Ascending aorta (tissue), 2 donors: ENCODE data around the gene TBC1D14. TPM values are rescaled to one million over a fixed set of nuclear protein-coding genes. Genes with fewer than 3 reads are reported as not detected.

Experiments
- DNase-seq, 2 donors: peaks; one replicate each; pipeline ENCODE4 v3.0.0-alpha.2; 2019; ENCODE audit warnings: low spot score in 2 of 2
- H3K27ac ChIP-seq, 2 donors: fragments of 200-600 bp; sonication (generic); one replicate each; pipeline ENCODE4 v1.5.1; 2016 to 2017; ENCODE audit warnings: mild to moderate bottlenecking in 1 of 2
- H3K27me3 ChIP-seq: fragments of 200-600 bp; sonication (generic); one replicate; pipeline ENCODE4 v1.5.1; 2017
- H3K36me3 ChIP-seq, 2 donors: fragments of 200-600 bp; sonication (generic); one replicate each; pipeline ENCODE4 v1.5.1; 2016
- H3K4me1 ChIP-seq, 2 donors: fragments of 200-600 bp; sonication (generic); one replicate each; pipeline ENCODE4 v1.5.1; 2016 to 2017; ENCODE audit warnings: mild to moderate bottlenecking in 1 of 2
- H3K4me3 ChIP-seq, 2 donors: fragments of 200-600 bp; sonication (generic); one replicate each; pipeline ENCODE4 v1.5.1; 2016 to 2017; ENCODE audit warnings: mild to moderate bottlenecking in 1 of 2
- H3K9me3 ChIP-seq, 2 donors: fragments of 200-600 bp; sonication (generic); one replicate each; pipeline ENCODE4 v1.5.1; 2016
- intact Hi-C: fragments of 100-400 bp; cut with DNase I; formaldehyde crosslinking; loops from one replicate; pipeline ENCODE4 v1.15.1; 2023
- total RNA-seq: library from RNA; depleted of rRNA; stranded (reverse); fragments of >200 nt; gene quantifications from one replicate; pipeline ENCODE4 v1.1.0, GENCODE V29; 2016
- TF ChIP-seq, protein P1 (sequence below), 3 experiments: fragments of 200-600 bp in 2 of 3; fragments of 450-650 bp in 1 of 3; sonication (generic) in 2 of 3; IDR thresholded peaks; one replicate each; pipeline ENCODE4 v1.5.1; 2016 to 2019; ENCODE audit warnings: antibody characterized with exemption in 3 of 3, mild to moderate bottlenecking in 1 of 3, moderate library complexity in 1 of 3

The TBC1D14 gene
- total RNA-seq, 1 donor from 2014 or later = 26.4 TPM

DNA sequence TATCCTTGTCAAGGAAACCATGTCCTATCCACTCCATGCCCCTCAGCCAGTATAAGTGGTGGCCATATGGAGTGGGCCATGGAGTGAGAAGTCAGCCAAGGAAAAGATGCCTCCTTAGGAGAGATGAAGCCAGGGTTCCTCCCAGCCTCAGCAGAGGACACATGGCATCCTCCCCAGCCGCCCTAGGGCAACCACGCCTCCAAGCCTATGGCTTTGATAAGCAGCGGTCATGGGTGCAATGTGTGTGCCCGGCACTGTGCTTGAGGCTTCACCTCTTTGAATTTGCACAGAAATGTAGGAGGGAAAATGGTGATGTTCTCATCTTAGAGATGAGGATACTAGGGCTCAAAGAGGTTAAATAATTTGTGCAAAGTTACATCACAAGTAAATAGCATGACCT is 34.6 kb upstream of the TBC1D14 start:
- no peaks in the 10 kb centered on the region for H3K27me3 ChIP-seq
- intact Hi-C loops = loop anchor here (1.0 to 5.0 kb wide), 2 partner anchors 93 to 155 kb away; partner anchors contain the start of gene KIAA0232
- TF ChIP-seq, protein P1, sequence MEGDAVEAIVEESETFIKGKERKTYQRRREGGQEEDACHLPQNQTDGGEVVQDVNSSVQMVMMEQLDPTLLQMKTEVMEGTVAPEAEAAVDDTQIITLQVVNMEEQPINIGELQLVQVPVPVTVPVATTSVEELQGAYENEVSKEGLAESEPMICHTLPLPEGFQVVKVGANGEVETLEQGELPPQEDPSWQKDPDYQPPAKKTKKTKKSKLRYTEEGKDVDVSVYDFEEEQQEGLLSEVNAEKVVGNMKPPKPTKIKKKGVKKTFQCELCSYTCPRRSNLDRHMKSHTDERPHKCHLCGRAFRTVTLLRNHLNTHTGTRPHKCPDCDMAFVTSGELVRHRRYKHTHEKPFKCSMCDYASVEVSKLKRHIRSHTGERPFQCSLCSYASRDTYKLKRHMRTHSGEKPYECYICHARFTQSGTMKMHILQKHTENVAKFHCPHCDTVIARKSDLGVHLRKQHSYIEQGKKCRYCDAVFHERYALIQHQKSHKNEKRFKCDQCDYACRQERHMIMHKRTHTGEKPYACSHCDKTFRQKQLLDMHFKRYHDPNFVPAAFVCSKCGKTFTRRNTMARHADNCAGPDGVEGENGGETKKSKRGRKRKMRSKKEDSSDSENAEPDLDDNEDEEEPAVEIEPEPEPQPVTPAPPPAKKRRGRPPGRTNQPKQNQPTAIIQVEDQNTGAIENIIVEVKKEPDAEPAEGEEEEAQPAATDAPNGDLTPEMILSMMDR (IDR thresholded peaks at IDR 0.05) = no peak
- no peak overlapping the region for H3K4me3 ChIP-seq
- H3K27ac ChIP-seq = no peak overlapping the region
- peaks cover 64 to 82% of the 10 kb centered on the region in 2 donors for H3K36me3 ChIP-seq
- H3K9me3 ChIP-seq = no peaks in the 10 kb centered on the region
- no peak for DNase-seq
- H3K4me1 ChIP-seq = no peaks in the 10 kb centered on the region

DNA sequence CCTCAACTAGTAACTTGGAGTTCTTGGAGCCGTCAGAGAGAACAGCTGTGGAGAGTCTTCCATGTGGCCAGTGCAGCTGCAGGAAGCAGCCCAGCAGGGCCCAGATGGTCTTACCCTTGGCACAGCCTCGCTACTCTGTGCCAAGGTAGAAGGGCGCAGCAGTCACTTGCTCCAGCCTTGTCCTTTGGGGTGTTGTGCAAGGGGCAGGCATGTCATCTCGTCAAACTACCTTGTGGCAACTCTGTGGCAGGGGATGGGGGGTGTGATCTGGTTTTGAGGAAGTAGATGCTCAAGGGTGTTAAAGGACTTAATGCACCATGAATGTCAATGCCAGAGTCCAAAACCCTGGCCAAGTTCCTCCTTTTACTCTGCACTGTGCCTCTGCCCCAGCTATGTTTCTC is 34.2 kb upstream of the TBC1D14 start:
- intact Hi-C loops = no loop called here
- Histone ChIP-seq H3K27ac (no peak overlapping the region), H3K4me1 (no peaks in the 10 kb centered on the region), H3K36me3 (peaks cover 67 to 84% of the 10 kb centered on the region in 2 donors), H3K27me3 (no peaks in the 10 kb centered on the region), H3K4me3 (no peak overlapping the region), H3K9me3 (no peaks in the 10 kb centered on the region)
- TF ChIP-seq, protein P1 (IDR thresholded peaks at IDR 0.05) = no peak
- DNase-seq = peak in 1 of 2 donors; percentile 24

DNA sequence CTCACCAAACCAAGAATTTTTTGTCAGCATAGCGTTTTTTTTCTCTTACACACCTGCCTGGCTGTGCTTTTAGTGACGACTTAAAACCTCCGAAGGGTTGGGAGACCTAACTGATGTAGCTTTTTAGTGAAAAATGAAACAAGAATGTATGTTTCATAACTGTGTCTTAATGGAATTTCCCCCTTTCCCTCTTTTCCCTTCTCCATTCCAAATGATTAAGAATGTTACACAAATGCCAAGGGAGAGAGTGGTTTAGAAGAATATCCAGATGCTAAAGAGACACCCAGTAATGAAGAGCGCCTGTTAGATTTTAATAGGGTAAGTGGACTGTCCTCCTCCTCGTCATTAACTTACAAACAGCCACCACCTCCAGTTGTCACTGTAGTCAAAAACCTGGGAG is 33.2 kb upstream of the TBC1D14 start:
- DNase-seq = no peak
- H3K27me3 ChIP-seq = no peaks in the 10 kb centered on the region
- intact Hi-C loops = no loop called here
- no peaks in the 10 kb centered on the region for H3K9me3 ChIP-seq
- no peak overlapping the region for H3K4me3 ChIP-seq
- H3K27ac ChIP-seq = no peak overlapping the region
- H3K36me3 ChIP-seq = peaks cover 75 to 90% of the 10 kb centered on the region in 2 donors
- TF ChIP-seq, protein P1 (IDR thresholded peaks at IDR 0.05) = no peak
- H3K4me1 ChIP-seq = no peaks in the 10 kb centered on the region

DNA sequence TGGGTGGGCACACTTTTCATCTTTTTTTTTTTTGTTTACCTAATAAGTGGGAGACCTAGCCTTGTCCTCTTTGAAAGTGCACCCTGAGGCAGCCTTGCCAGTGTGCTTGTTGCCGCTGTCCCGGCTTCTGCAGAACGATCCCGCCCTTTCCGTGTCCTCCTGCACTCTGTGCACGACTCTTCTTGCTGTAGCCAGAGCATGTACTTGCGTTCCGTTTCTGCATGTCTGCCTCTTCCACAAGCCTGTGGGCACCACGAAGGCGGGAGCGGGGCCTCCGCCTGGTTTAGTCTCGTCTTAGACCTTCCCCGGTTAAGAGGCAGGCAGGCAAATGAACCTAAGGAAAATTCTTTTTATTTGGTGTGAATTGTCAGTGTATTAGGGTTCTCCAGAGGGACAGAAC is 32.6 kb upstream of the TBC1D14 start:
- H3K36me3 ChIP-seq = peaks cover 77 to 90% of the 10 kb centered on the region in 2 donors
- no peak overlapping the region for H3K27ac ChIP-seq
- no peaks in the 10 kb centered on the region for H3K4me1 ChIP-seq
- no peak for DNase-seq
- no peaks in the 10 kb centered on the region for H3K9me3 ChIP-seq
- intact Hi-C loops = no loop called here
- no peak overlapping the region for H3K4me3 ChIP-seq
- H3K27me3 ChIP-seq = no peaks in the 10 kb centered on the region
- TF ChIP-seq, protein P1 (IDR thresholded peaks at IDR 0.05) = no peak

DNA sequence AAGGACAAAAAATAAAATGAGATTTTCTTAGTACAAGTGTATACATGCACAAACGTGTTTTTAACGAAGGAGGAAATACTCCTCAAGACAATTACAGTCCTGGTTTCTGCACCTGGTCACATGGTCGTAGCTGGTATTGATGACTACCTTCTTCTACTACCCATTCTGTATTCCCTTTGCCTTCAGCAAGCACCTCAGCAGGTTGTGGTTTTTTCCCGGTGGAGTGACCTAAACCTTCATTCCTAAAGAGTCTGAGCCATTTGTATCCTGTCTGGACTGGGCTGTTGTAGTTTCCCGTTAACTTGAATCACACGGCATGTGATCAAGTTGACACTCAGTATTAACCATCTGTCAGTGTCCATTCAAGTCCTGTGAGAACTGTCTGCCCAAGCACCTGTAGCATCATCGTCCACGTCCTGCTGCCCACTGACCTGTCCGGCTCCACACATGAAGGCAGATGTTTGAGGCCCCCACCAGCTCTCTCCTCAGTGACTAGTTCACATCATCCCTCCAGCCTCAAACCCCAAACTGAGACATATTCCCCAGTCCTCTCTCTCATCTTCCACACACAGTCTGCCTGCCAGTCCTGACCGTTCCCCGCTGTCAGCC is 31.1 kb upstream of the TBC1D14 start:
- Histone ChIP-seq H3K9me3 (no peaks in the 10 kb centered on the region), H3K27ac (no peak overlapping the region), H3K27me3 (no peaks in the 10 kb centered on the region), H3K36me3 (peaks cover 67 to 89% of the 10 kb centered on the region in 2 donors), H3K4me1 (no peaks in the 10 kb centered on the region), H3K4me3 (no peak overlapping the region)
- DNase-seq = no peak
- intact Hi-C loops = no loop called here
- TF ChIP-seq, protein P1 (IDR thresholded peaks at IDR 0.05) = no peak
